Measurements from ENCODE around the gene LDAF1. TPM values are rescaled to one million over a fixed set of nuclear protein-coding genes. Genes with fewer than 3 reads are reported as not detected.
"Not testable (repeated sequence)": the region's sequence is repeated elsewhere in the genome, so short reads cannot be mapped to it uniquely, and the experiment has no call there.

LDAF1 gene
- total and polyA plus RNA-seq, 4 experiments from 2014 or later: 15.0 to 23.3 (median 18.4) TPM

GRCh38 chr16:21156011-21156410, 2.5 kb upstream of the LDAF1 start:
- H3K4me1 ChIP-seq (ENCODE audit: insufficient read depth, low read length): peaks cover 17% of the 10 kb centered on the region
- H3K4me3 Mint-ChIP-seq; POLR2A ChIA-PET (ENCODE audit: partially characterized antibody); H3K9me3 Mint-ChIP-seq; H3K27ac Mint-ChIP-seq; H3K4me3 ChIP-seq (ENCODE audit: low read length in 2 of 2); H3K27ac ChIP-seq (ENCODE audit: low read depth, low read length); intact Hi-C loops (cut with micrococcal nuclease); H3K9me3 ChIP-seq (ENCODE audit: control insufficient read depth in 1 of 2, low read length in 2 of 2); H3K36me3 Mint-ChIP-seq; H3K27me3 Mint-ChIP-seq; DNase-seq; H3K36me3 ChIP-seq (ENCODE audit: insufficient read depth, low read length); H3K27me3 ChIP-seq (ENCODE audit: insufficient read depth, low read length): not testable (repeated sequence)
- CTCF ChIA-PET (ENCODE audit: partially characterized antibody): interaction anchor here (1.0 kb wide), 1 partner anchor 399 kb away, joined by 3 read pairs; no protein-coding TSS in a partner anchor
- H3K4me1 Mint-ChIP-seq: peaks cover 11 to 34% (median 15%) of the 10 kb centered on the region in 4 donors

- Histone ChIP-seq H3K27me3 (ENCODE audit: insufficient read depth, low read length) (no peaks in the 10 kb centered on the region), H3K4me1 (ENCODE audit: insufficient read depth, low read length) (peaks cover 17% of the 10 kb centered on the region), H3K36me3 (ENCODE audit: insufficient read depth, low read length) (no peaks in the 10 kb centered on the region), H3K4me3 (ENCODE audit: low read length in 2 of 2) (no peak overlapping the region), H3K27ac (ENCODE audit: low read depth, low read length) (no peak overlapping the region), H3K9me3 (ENCODE audit: control insufficient read depth in 1 of 2, low read length in 2 of 2) (no peaks in the 10 kb centered on the region)
- peak overlapping the region in 4 of 8 donors; percentile 20 to 53 (median 46) for H3K4me3 Mint-ChIP-seq
- peaks cover 11 to 40% (median 16%) of the 10 kb centered on the region in 4 donors for H3K4me1 Mint-ChIP-seq
- ChIA-PET POLR2A (ENCODE audit: partially characterized antibody) (no interaction called here), CTCF (ENCODE audit: partially characterized antibody) (interaction anchor here (0.8 to 1.6 kb wide), 5 partner anchors 12 to 399 kb away, joined by 3 to 4 read pairs (median 3); no protein-coding TSS in a partner anchor)
- H3K27ac Mint-ChIP-seq: peak overlapping the region in 2 of 7 donors; percentile 19 to 55
- DNase-seq: peak in 2 of 5 donors; percentile 5 to 8
- intact Hi-C loops (cut with micrococcal nuclease): no loop called here
- peaks cover 0 to 16% of the 10 kb centered on the region in 2 donors for H3K36me3 Mint-ChIP-seq
- H3K9me3 Mint-ChIP-seq: no peaks in the 10 kb centered on the region
- H3K27me3 Mint-ChIP-seq: no peaks in the 10 kb centered on the region
These were observed 1.6 kb upstream of the LDAF1 start for GRCh38 chr16:21156767-21157467.

GRCh38 chr16:21157632-21158031, 842 bp upstream of the LDAF1 start:
- Mint-ChIP-seq H3K27me3 (no peaks in the 10 kb centered on the region), H3K4me1 (peaks cover 13 to 45% (median 17%) of the 10 kb centered on the region in 4 donors), H3K36me3 (peaks cover 4 to 18% of the 10 kb centered on the region in 2 donors), H3K9me3 (no peaks in the 10 kb centered on the region), H3K27ac (peak overlapping the region in 5 of 7 donors; percentile 51 to 90 (median 81)), H3K4me3 (peak overlapping the region; percentile 91 to 95 (median 93))
- DNase-seq: no peak
- ChIA-PET POLR2A (ENCODE audit: partially characterized antibody) (interaction anchor here (1.7 kb wide), 1 partner anchor 258 kb away, joined by 5 read pairs; the partner anchor contains the start of genes DCUN1D3 and LYRM1), CTCF (ENCODE audit: partially characterized antibody) (interaction anchor here (0.8 to 1.6 kb wide), 4 partner anchors 12 to 396 kb away, joined by 3 to 4 read pairs (median 4); no protein-coding TSS in a partner anchor)
- Histone ChIP-seq H3K4me3 (ENCODE audit: low read length in 2 of 2) (peak overlapping the region in 1 of 2 donors; percentile 73), H3K9me3 (ENCODE audit: control insufficient read depth in 1 of 2, low read length in 2 of 2) (no peaks in the 10 kb centered on the region), H3K27me3 (ENCODE audit: insufficient read depth, low read length) (no peaks in the 10 kb centered on the region), H3K4me1 (ENCODE audit: insufficient read depth, low read length) (peaks cover 17% of the 10 kb centered on the region), H3K27ac (ENCODE audit: low read depth, low read length) (no peak overlapping the region), H3K36me3 (ENCODE audit: insufficient read depth, low read length) (no peaks in the 10 kb centered on the region)
- intact Hi-C loops (cut with micrococcal nuclease): no loop called here

- Mint-ChIP-seq H3K9me3 (no peaks in the 10 kb centered on the region), H3K27me3 (no peaks in the 10 kb centered on the region), H3K27ac (peak overlapping the region; percentile 32 to 91 (median 85)), H3K4me3 (peak overlapping the region; percentile 91 to 95 (median 93)), H3K4me1 (peaks cover 17 to 45% (median 22%) of the 10 kb centered on the region in 4 donors), H3K36me3 (peaks cover 8 to 30% of the 10 kb centered on the region in 2 donors)
- H3K36me3 ChIP-seq (ENCODE audit: insufficient read depth, low read length): peaks cover 6% of the 10 kb centered on the region
- intact Hi-C loops (cut with micrococcal nuclease): no loop called here
- H3K27ac ChIP-seq (ENCODE audit: low read depth, low read length): peak overlapping the region; percentile 38
- POLR2A ChIA-PET (ENCODE audit: partially characterized antibody): interaction anchor here (1.0 to 1.7 kb wide), 3 partner anchors 8 to 418 kb away, joined by 4 to 5 read pairs (median 4); partner anchors contain the start of genes DCUN1D3, LYRM1 and THUMPD1
- no peaks in the 10 kb centered on the region for H3K9me3 ChIP-seq (ENCODE audit: control insufficient read depth in 1 of 2, low read length in 2 of 2)
- peaks cover 17% of the 10 kb centered on the region for H3K4me1 ChIP-seq (ENCODE audit: insufficient read depth, low read length)
- CTCF ChIA-PET (ENCODE audit: partially characterized antibody): interaction anchor here (0.6 to 1.4 kb wide), 4 partner anchors 9 to 285 kb away, joined by 3 to 8 read pairs (median 4); no protein-coding TSS in a partner anchor
- peak overlapping the region; percentile 43 to 73 for H3K4me3 ChIP-seq (ENCODE audit: low read length in 2 of 2)
- H3K27me3 ChIP-seq (ENCODE audit: insufficient read depth, low read length): no peaks in the 10 kb centered on the region
- peak in 4 of 5 donors; percentile 4 to 20 (median 8) for DNase-seq
These were observed 942 bp downstream of the LDAF1 start for GRCh38 chr16:21159281-21159951.

- Histone ChIP-seq H3K4me3 (ENCODE audit: low read length in 2 of 2) (no peak overlapping the region), H3K4me1 (ENCODE audit: insufficient read depth, low read length) (peaks cover 17% of the 10 kb centered on the region), H3K27me3 (ENCODE audit: insufficient read depth, low read length) (no peaks in the 10 kb centered on the region), H3K27ac (ENCODE audit: low read depth, low read length) (no peak overlapping the region), H3K9me3 (ENCODE audit: control insufficient read depth in 1 of 2, low read length in 2 of 2) (no peaks in the 10 kb centered on the region), H3K36me3 (ENCODE audit: insufficient read depth, low read length) (peaks cover 6% of the 10 kb centered on the region)
- ChIA-PET POLR2A (ENCODE audit: partially characterized antibody) (no interaction called here), CTCF (ENCODE audit: partially characterized antibody) (interaction anchor here (0.8 to 1.0 kb wide), 3 partner anchors 16 to 1786 kb away, joined by 3 read pairs; no protein-coding TSS in a partner anchor)
- Mint-ChIP-seq H3K27ac (peak overlapping the region in 4 of 7 donors; percentile 21 to 81 (median 38)), H3K4me1 (peaks cover 17 to 51% (median 22%) of the 10 kb centered on the region in 4 donors), H3K9me3 (no peaks in the 10 kb centered on the region), H3K4me3 (peak overlapping the region in 1 of 8 donors; percentile 25), H3K36me3 (peaks cover 15 to 39% of the 10 kb centered on the region in 2 donors), H3K27me3 (no peaks in the 10 kb centered on the region)
- DNase-seq: no peak
- intact Hi-C loops (cut with micrococcal nuclease): no loop called here
These were observed 1.8 kb downstream of the LDAF1 start for GRCh38 chr16:21160276-21160675.

- Mint-ChIP-seq H3K4me1 (peaks cover 20 to 51% (median 22%) of the 10 kb centered on the region in 4 donors), H3K4me3 (no peak overlapping the region), H3K27ac (peak overlapping the region in 2 of 7 donors; percentile 1 to 42), H3K36me3 (peaks cover 18 to 42% of the 10 kb centered on the region in 2 donors), H3K9me3 (no peaks in the 10 kb centered on the region), H3K27me3 (no peaks in the 10 kb centered on the region)
- peaks cover 17% of the 10 kb centered on the region for H3K4me1 ChIP-seq (ENCODE audit: insufficient read depth, low read length)
- ChIA-PET POLR2A (ENCODE audit: partially characterized antibody) (no interaction called here), CTCF (ENCODE audit: partially characterized antibody) (no interaction called here)
- no peak for DNase-seq
- no peaks in the 10 kb centered on the region for H3K27me3 ChIP-seq (ENCODE audit: insufficient read depth, low read length)
- no peak overlapping the region for H3K4me3 ChIP-seq (ENCODE audit: low read length in 2 of 2)
- peaks cover 6% of the 10 kb centered on the region for H3K36me3 ChIP-seq (ENCODE audit: insufficient read depth, low read length)
- no peak overlapping the region for H3K27ac ChIP-seq (ENCODE audit: low read depth, low read length)
- H3K9me3 ChIP-seq (ENCODE audit: control insufficient read depth in 1 of 2, low read length in 2 of 2): no peaks in the 10 kb centered on the region
- intact Hi-C loops (cut with micrococcal nuclease): no loop called here
These were observed 2.7 kb downstream of the LDAF1 start for GRCh38 chr16:21161211-21161610.
